ENCODE measurements around the gene NUAK1. TPM values are rescaled to one million over a fixed set of nuclear protein-coding genes. Genes with fewer than 3 reads are reported as not detected.

NUAK1 gene
- total and polyA plus RNA-seq, 4 donors = 2.9 to 14.1 (median 9.2) TPM

- H3K36me3 ChIP-seq (ENCODE audit: control insufficient read depth in 4 of 4, insufficient read depth in 4 of 4, low read length in 4 of 4) = no peaks in the 10 kb centered on the region
- 69 to 73% methylated on average over 1 of the region's 1 CpG for WGBS, 2 donors
Measured at GRCh38 chr12:106173442-106173841, 34.7 kb upstream of the NUAK1 start.

DNA sequence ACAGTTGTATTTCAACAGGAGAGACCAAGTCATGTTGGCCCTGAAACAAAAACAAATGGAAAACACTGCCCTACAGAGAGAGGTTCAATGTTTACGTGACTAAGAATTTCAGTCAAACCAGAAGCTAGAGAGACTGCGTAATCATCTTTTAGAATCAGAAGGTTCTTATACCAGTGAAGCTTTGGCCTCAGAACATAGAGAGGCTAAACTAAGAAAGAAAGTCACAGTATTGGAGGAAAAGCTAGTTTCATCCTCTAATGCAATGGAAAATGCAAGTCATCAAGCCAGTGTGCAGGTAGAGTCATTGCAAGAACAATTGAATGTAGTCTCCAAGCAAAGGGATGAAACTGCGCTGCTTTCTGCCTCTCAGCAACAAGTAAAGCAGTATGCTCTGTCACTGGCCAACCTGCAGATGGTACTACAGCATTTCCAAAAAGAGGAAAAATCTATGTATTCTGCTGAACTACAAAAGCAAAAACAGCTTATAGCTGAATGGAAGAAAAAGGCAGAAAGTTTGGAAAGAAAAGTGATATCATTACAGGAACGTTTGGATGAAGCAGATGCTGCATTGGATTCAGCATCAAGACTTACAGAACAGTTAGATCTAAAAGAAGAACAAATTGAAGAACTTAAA lies 32.5 kb upstream of the NUAK1 start:
- TF ChIP-seq, protein P1, sequence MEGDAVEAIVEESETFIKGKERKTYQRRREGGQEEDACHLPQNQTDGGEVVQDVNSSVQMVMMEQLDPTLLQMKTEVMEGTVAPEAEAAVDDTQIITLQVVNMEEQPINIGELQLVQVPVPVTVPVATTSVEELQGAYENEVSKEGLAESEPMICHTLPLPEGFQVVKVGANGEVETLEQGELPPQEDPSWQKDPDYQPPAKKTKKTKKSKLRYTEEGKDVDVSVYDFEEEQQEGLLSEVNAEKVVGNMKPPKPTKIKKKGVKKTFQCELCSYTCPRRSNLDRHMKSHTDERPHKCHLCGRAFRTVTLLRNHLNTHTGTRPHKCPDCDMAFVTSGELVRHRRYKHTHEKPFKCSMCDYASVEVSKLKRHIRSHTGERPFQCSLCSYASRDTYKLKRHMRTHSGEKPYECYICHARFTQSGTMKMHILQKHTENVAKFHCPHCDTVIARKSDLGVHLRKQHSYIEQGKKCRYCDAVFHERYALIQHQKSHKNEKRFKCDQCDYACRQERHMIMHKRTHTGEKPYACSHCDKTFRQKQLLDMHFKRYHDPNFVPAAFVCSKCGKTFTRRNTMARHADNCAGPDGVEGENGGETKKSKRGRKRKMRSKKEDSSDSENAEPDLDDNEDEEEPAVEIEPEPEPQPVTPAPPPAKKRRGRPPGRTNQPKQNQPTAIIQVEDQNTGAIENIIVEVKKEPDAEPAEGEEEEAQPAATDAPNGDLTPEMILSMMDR (IDR thresholded peaks at IDR 0.05; ENCODE audit: control extremely low read depth, extremely low read depth) = no peak
- Histone ChIP-seq H3K27me3 (ENCODE audit: control insufficient read depth in 3 of 3, insufficient read depth in 3 of 3, low read length in 2 of 3) (no peaks in the 10 kb centered on the region), H3K4me1 (ENCODE audit: control insufficient read depth in 5 of 5, insufficient read depth in 5 of 5, low read length in 5 of 5) (peaks cover 0 to 2% (median 0%) of the 10 kb centered on the region in 5 donors), H3K4me3 (no peak overlapping the region), H3K9ac (ENCODE audit: insufficient read depth in 1 of 2, low read length in 2 of 2) (no peak overlapping the region), H3K36me3 (ENCODE audit: control insufficient read depth in 4 of 4, insufficient read depth in 4 of 4, low read length in 4 of 4) (no peaks in the 10 kb centered on the region), H3K9me3 (ENCODE audit: control insufficient read depth in 4 of 4, insufficient read depth in 3 of 4, low read length in 3 of 4) (no peaks in the 10 kb centered on the region), H3K27ac (ENCODE audit: low read depth in 1 of 2, low read length in 1 of 2) (no peak overlapping the region)
- DNase-seq = peak in 1 of 3 donors; percentile 36
- 84 to 90% methylated on average over 4 of the region's 4 CpGs for WGBS, 2 donors
- ATAC-seq (ENCODE audit: insufficient read depth, low FRiP score) = no peak

More at GRCh38 chr12:106173442-106173841, 34.7 kb upstream of the NUAK1 start:
- H3K4me1 ChIP-seq (ENCODE audit: control insufficient read depth in 5 of 5, insufficient read depth in 5 of 5, low read length in 5 of 5) = peaks cover 0 to 2% (median 0%) of the 10 kb centered on the region in 5 donors
- DNase-seq = no peak
- H3K4me3 ChIP-seq = no peak overlapping the region
- no peaks in the 10 kb centered on the region for H3K27me3 ChIP-seq (ENCODE audit: control insufficient read depth in 3 of 3, insufficient read depth in 3 of 3, low read length in 2 of 3)
- H3K9ac ChIP-seq (ENCODE audit: insufficient read depth in 1 of 2, low read length in 2 of 2) = no peak overlapping the region
- TF ChIP-seq, protein P1 (IDR thresholded peaks at IDR 0.05; ENCODE audit: control extremely low read depth, extremely low read depth) = no peak
- ATAC-seq (ENCODE audit: insufficient read depth, low FRiP score) = no peak
- no peaks in the 10 kb centered on the region for H3K9me3 ChIP-seq (ENCODE audit: control insufficient read depth in 4 of 4, insufficient read depth in 3 of 4, low read length in 3 of 4)
- H3K27ac ChIP-seq (ENCODE audit: low read depth in 1 of 2, low read length in 1 of 2) = no peak overlapping the region

DNA sequence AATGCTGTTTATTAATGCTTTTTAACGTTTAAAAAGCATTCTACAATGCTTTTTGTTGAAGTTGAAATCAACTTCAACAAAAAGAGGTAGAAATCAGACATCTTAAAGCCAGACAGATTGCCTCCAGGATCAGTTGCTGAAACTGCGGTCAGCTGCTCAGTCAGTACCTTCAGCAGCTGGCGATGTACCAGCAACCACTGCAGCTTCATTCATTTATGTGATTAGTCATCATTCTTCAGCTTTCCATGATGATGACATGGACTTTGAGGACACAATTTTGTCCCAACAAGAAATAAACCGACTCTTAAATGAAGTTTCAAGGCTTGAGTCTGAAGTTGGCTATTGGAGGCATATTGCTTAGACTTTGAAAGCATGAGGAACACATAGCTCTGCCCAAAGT lies 31.5 kb upstream of the NUAK1 start:
- Histone ChIP-seq H3K4me1 (ENCODE audit: control insufficient read depth in 5 of 5, insufficient read depth in 5 of 5, low read length in 5 of 5) (peaks cover 0 to 2% (median 0%) of the 10 kb centered on the region in 5 donors), H3K9me3 (ENCODE audit: control insufficient read depth in 4 of 4, insufficient read depth in 3 of 4, low read length in 3 of 4) (no peaks in the 10 kb centered on the region), H3K36me3 (ENCODE audit: control insufficient read depth in 4 of 4, insufficient read depth in 4 of 4, low read length in 4 of 4) (no peaks in the 10 kb centered on the region), H3K27ac (ENCODE audit: low read depth in 1 of 2, low read length in 1 of 2) (no peak overlapping the region), H3K4me3 (no peak overlapping the region), H3K27me3 (ENCODE audit: control insufficient read depth in 3 of 3, insufficient read depth in 3 of 3, low read length in 2 of 3) (no peaks in the 10 kb centered on the region), H3K9ac (ENCODE audit: insufficient read depth in 1 of 2, low read length in 2 of 2) (no peak overlapping the region)
- 63 to 85% methylated on average over 4 of the region's 4 CpGs for WGBS, 2 donors
- ATAC-seq (ENCODE audit: insufficient read depth, low FRiP score) = no peak
- TF ChIP-seq, protein P1 (IDR thresholded peaks at IDR 0.05; ENCODE audit: control extremely low read depth, extremely low read depth) = no peak
- DNase-seq = no peak

DNA sequence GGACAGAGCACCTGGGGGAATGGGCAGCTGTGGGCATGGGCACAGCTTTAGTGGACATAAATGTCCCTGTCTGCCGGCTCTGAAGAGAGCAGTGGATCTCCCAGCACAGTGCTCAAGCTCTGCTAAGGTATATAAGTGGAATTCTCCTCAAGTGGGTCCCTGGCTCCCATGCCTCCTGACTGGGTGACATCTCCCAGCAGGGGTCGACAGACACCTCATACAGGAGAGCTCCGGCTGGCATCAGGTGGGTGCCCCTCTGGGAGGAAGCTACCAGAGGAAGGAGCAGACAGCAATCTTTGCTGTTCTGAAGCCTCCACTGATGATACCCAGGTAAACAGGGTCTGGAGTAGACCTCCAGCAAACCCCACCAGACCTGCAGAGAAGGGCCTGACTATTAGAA lies 25.0 kb upstream of the NUAK1 start:
- TF ChIP-seq, protein P1 (IDR thresholded peaks at IDR 0.05; ENCODE audit: control extremely low read depth, extremely low read depth) = no peak
- H3K36me3 ChIP-seq (ENCODE audit: control insufficient read depth in 4 of 4, insufficient read depth in 4 of 4, low read length in 4 of 4) = no peaks in the 10 kb centered on the region

More for the DNA sequence above, 25.0 kb upstream of the NUAK1 start:
- no peak overlapping the region for H3K4me3 ChIP-seq
- H3K4me1 ChIP-seq (ENCODE audit: control insufficient read depth in 5 of 5, insufficient read depth in 5 of 5, low read length in 5 of 5) = no peaks in the 10 kb centered on the region
- no peaks in the 10 kb centered on the region for H3K27me3 ChIP-seq (ENCODE audit: control insufficient read depth in 3 of 3, insufficient read depth in 3 of 3, low read length in 2 of 3)
- no peak overlapping the region for H3K27ac ChIP-seq (ENCODE audit: low read depth in 1 of 2, low read length in 1 of 2)
- 90 to 91% methylated on average over 3 of the region's 3 CpGs for WGBS, 2 donors
- DNase-seq = no peak
- H3K9me3 ChIP-seq (ENCODE audit: control insufficient read depth in 4 of 4, insufficient read depth in 3 of 4, low read length in 3 of 4) = peaks cover 0 to 3% (median under 1%) of the 10 kb centered on the region in 4 donors
- H3K9ac ChIP-seq (ENCODE audit: insufficient read depth in 1 of 2, low read length in 2 of 2) = no peak overlapping the region
- ATAC-seq (ENCODE audit: insufficient read depth, low FRiP score) = no peak
